WTC11 (cell line): Measurements from ENCODE around the gene PKM. TPM values are rescaled to one million over a fixed set of nuclear protein-coding genes. Genes with fewer than 3 reads are reported as not detected.

Experiments used
- ATAC-seq: fragments of 200-7000 bp; cut with Tn5 transposase; 2 replicates; pipeline ENCODE4 v1.10.0; 2021; ENCODE audit warnings: mild to moderate bottlenecking, moderate library complexity
- CTCF ChIA-PET: fragments of 300-600 bp; sonication (Branson Sonifier 250); formaldehyde crosslinking; loops from one replicate; lab custom pipeline; 2021; ENCODE audit warnings: antibody characterized with exemption; lab: Charles Lee
- POLR2A ChIA-PET: fragments of 350-600 bp; sonication (Branson Sonifier 250); formaldehyde crosslinking; loops from one replicate; lab custom pipeline; 2021; ENCODE audit warnings: antibody characterized with exemption; lab: Charles Lee
- DNase-seq: peaks from one replicate; pipeline ENCODE4 v3.0.0; 2021; ENCODE audit warnings: low spot score
- H3K27ac Mint-ChIP-seq: 2 replicates; pipeline ENCODE4 v1.8.0; 2021; ENCODE audit warnings: mixed read lengths
- H3K27me3 Mint-ChIP-seq: 2 replicates; pipeline ENCODE4 v1.8.0; 2021; ENCODE audit warnings: low read depth, mild to moderate bottlenecking, moderate library complexity, mixed read lengths
- H3K36me3 Mint-ChIP-seq: 2 replicates; pipeline ENCODE4 v1.8.0; 2021; ENCODE audit warnings: mixed read lengths
- H3K4me1 Mint-ChIP-seq: 2 replicates; pipeline ENCODE4 v1.8.0; 2022; ENCODE audit warnings: mixed read lengths
- H3K4me3 Mint-ChIP-seq: 2 replicates; pipeline ENCODE4 v1.8.0; 2021; ENCODE audit warnings: mild to moderate bottlenecking, moderate library complexity, mixed read lengths
- H3K9me3 Mint-ChIP-seq: 2 replicates; pipeline ENCODE4 v1.8.0; 2021; ENCODE audit warnings: mixed read lengths
- FOXK1 ChIP-seq: sonication (generic); formaldehyde crosslinking; IDR thresholded peaks from 2 replicates; pipeline ENCODE4 v1.8.0; 2022; ENCODE audit warnings: mild to moderate bottlenecking, moderate library complexity, missing genetic modification reagents
- JAZF1 ChIP-seq: fragments of 250-450 bp; sonication (Bioruptor Pico); IDR thresholded peaks from 2 replicates; pipeline ENCODE4 v1.9.0; 2021; ENCODE audit warnings: moderate library complexity, mild to moderate bottlenecking, inconsistent platforms
- NR2C2 ChIP-seq: sonication (generic); formaldehyde crosslinking; IDR thresholded peaks from 2 replicates; pipeline ENCODE4 v1.8.0; 2022; ENCODE audit warnings: mild to moderate bottlenecking, missing genetic modification reagents
- NR3C1 ChIP-seq: sonication (generic); formaldehyde crosslinking; conservative IDR thresholded peaks from 2 replicates; pipeline ENCODE4 v1.8.1; 2023; ENCODE audit warnings: low read depth, mild to moderate bottlenecking, missing genetic modification reagents
- ZBTB21 ChIP-seq: sonication (generic); formaldehyde crosslinking; IDR thresholded peaks from 2 replicates; pipeline ENCODE4 v1.8.1; 2023; ENCODE audit warnings: mild to moderate bottlenecking, missing genetic modification reagents, borderline replicate concordance
- ZNF138 ChIP-seq: sonication (generic); formaldehyde crosslinking; conservative IDR thresholded peaks from 2 replicates; pipeline ENCODE4 v1.8.1; 2022; ENCODE audit warnings: mild to moderate bottlenecking, moderate library complexity, missing genetic modification reagents
- ZNF232 ChIP-seq: sonication (generic); formaldehyde crosslinking; IDR thresholded peaks from 2 replicates; pipeline ENCODE4 v1.8.0; 2022; ENCODE audit warnings: mild to moderate bottlenecking, missing genetic modification reagents
- ZNF396 ChIP-seq: fragments of 250-450 bp; sonication (Bioruptor Pico); IDR thresholded peaks from 2 replicates; pipeline ENCODE4 v1.8.0; 2021; ENCODE audit warnings: mild to moderate bottlenecking, moderate library complexity, borderline replicate concordance
- total RNA-seq: library from RNA; stranded (reverse); gene quantifications from 3 replicates; pipeline ENCODE4 v1.2.3, GENCODE V29; 2021
- TF ChIP-seq, protein P1 (sequence below): sonication (generic); formaldehyde crosslinking; IDR thresholded peaks from 2 replicates; pipeline ENCODE4 v1.8.1; 2022; ENCODE audit warnings: mild to moderate bottlenecking, moderate library complexity, missing genetic modification reagents
- TF ChIP-seq, protein P2 (sequence below): sonication (generic); formaldehyde crosslinking; IDR thresholded peaks from 2 replicates; pipeline ENCODE4 v1.8.0; 2023; ENCODE audit warnings: missing genetic modification reagents
- TF ChIP-seq, protein P3 (sequence below): sonication (generic); formaldehyde crosslinking; IDR thresholded peaks from 2 replicates; pipeline ENCODE4 v1.8.1; 2023; ENCODE audit warnings: mild to moderate bottlenecking, missing genetic modification reagents
- TF ChIP-seq, protein P4 (sequence below): sonication (generic); formaldehyde crosslinking; IDR thresholded peaks from 2 replicates; pipeline ENCODE4 v1.8.1; 2023; ENCODE audit warnings: mild to moderate bottlenecking, missing genetic modification reagents, borderline replicate concordance
- TF ChIP-seq, protein P5 (sequence below): sonication (generic); formaldehyde crosslinking; IDR thresholded peaks from 2 replicates; pipeline ENCODE4 v1.8.1; 2022; ENCODE audit warnings: mild to moderate bottlenecking, missing genetic modification reagents, moderate library complexity, borderline replicate concordance

The PKM gene
- total RNA-seq, 1 experiment from 2014 or later = 858 TPM

DNA sequence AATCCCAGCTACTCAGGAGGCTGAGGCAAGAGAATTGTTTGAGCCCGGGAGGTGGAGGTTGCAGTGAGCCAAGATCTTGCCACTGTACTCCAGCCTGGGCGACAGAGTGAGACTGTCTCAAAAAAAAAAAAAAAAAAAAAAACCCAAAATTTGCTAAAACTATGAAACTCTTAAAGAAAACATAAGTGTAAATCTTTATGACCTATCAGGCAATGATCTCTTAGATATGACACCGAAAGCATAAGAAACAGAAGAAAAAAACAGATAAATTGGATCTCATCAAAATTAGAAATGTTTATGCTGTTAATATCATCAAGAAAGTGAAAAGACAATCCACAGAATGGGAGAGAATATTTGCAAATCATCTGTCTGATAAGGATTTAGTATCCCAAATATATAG, 48.7 kb downstream of the PKM start:
- H3K27ac Mint-ChIP-seq = no peak overlapping the region
- ChIA-PET POLR2A (no interaction called here), CTCF (no interaction called here)
- peaks cover 15% of the 10 kb centered on the region for H3K4me1 Mint-ChIP-seq
- ATAC-seq (no peak), DNase-seq (no peak)
- TF ChIP-seq, protein P1, sequence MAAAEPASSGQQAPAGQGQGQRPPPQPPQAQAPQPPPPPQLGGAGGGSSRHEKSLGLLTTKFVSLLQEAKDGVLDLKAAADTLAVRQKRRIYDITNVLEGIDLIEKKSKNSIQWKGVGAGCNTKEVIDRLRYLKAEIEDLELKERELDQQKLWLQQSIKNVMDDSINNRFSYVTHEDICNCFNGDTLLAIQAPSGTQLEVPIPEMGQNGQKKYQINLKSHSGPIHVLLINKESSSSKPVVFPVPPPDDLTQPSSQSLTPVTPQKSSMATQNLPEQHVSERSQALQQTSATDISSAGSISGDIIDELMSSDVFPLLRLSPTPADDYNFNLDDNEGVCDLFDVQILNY (CRISPR knock-in tag) = no peak
- TF ChIP-seq, protein P2, sequence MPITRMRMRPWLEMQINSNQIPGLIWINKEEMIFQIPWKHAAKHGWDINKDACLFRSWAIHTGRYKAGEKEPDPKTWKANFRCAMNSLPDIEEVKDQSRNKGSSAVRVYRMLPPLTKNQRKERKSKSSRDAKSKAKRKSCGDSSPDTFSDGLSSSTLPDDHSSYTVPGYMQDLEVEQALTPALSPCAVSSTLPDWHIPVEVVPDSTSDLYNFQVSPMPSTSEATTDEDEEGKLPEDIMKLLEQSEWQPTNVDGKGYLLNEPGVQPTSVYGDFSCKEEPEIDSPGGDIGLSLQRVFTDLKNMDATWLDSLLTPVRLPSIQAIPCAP = no peak
- TF ChIP-seq, protein P3, sequence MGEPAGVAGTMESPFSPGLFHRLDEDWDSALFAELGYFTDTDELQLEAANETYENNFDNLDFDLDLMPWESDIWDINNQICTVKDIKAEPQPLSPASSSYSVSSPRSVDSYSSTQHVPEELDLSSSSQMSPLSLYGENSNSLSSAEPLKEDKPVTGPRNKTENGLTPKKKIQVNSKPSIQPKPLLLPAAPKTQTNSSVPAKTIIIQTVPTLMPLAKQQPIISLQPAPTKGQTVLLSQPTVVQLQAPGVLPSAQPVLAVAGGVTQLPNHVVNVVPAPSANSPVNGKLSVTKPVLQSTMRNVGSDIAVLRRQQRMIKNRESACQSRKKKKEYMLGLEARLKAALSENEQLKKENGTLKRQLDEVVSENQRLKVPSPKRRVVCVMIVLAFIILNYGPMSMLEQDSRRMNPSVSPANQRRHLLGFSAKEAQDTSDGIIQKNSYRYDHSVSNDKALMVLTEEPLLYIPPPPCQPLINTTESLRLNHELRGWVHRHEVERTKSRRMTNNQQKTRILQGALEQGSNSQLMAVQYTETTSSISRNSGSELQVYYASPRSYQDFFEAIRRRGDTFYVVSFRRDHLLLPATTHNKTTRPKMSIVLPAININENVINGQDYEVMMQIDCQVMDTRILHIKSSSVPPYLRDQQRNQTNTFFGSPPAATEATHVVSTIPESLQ (CRISPR knock-in tag) = no peak
- TF ChIP-seq ZNF138 (no peak), NR3C1 (CRISPR knock-in tag) (no peak), ZNF232 (no peak)
- H3K27me3 Mint-ChIP-seq = peaks cover 19% of the 10 kb centered on the region
- no peak overlapping the region for H3K4me3 Mint-ChIP-seq
- H3K9me3 Mint-ChIP-seq = no peaks in the 10 kb centered on the region
- H3K36me3 Mint-ChIP-seq = no peaks in the 10 kb centered on the region

DNA sequence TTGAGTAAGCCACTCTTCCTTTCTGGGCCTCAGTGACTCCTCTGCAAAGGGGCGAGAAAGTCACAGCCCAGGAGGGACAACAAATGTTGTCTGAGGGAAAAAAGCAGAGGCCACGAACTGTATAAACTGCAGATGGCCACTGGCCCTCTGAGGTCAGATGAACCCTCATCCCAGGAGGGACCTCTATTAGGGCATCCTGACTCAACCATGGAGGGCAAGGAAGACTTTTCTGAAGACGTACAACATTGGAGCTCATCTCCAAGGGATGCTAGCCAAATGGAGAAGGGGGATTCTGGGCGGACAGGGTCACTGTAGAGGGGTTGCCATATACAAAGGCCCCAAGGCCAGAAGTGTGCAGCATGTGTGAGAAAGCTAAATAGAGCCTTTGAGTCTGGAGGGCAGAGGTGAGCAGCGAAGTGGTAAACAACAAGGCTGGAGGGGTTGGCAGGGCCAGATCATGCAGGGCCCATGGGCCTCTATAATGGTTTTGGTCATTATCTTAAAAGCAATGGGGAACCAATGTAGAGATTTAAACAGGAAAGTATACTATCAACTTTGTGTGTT, 50.1 kb downstream of the PKM start:
- peaks cover 19% of the 10 kb centered on the region for H3K27me3 Mint-ChIP-seq
- peaks cover 17% of the 10 kb centered on the region for H3K4me1 Mint-ChIP-seq
- TF ChIP-seq, protein P1 (CRISPR knock-in tag) = no peak
- TF ChIP-seq ZBTB21 (CRISPR knock-in tag) (no peak), FOXK1 (CRISPR knock-in tag) (no peak), JAZF1 (CRISPR knock-in tag) (no peak), ZNF396 (CRISPR knock-in tag) (no peak), NR2C2 (no peak)
- TF ChIP-seq, protein P4, sequence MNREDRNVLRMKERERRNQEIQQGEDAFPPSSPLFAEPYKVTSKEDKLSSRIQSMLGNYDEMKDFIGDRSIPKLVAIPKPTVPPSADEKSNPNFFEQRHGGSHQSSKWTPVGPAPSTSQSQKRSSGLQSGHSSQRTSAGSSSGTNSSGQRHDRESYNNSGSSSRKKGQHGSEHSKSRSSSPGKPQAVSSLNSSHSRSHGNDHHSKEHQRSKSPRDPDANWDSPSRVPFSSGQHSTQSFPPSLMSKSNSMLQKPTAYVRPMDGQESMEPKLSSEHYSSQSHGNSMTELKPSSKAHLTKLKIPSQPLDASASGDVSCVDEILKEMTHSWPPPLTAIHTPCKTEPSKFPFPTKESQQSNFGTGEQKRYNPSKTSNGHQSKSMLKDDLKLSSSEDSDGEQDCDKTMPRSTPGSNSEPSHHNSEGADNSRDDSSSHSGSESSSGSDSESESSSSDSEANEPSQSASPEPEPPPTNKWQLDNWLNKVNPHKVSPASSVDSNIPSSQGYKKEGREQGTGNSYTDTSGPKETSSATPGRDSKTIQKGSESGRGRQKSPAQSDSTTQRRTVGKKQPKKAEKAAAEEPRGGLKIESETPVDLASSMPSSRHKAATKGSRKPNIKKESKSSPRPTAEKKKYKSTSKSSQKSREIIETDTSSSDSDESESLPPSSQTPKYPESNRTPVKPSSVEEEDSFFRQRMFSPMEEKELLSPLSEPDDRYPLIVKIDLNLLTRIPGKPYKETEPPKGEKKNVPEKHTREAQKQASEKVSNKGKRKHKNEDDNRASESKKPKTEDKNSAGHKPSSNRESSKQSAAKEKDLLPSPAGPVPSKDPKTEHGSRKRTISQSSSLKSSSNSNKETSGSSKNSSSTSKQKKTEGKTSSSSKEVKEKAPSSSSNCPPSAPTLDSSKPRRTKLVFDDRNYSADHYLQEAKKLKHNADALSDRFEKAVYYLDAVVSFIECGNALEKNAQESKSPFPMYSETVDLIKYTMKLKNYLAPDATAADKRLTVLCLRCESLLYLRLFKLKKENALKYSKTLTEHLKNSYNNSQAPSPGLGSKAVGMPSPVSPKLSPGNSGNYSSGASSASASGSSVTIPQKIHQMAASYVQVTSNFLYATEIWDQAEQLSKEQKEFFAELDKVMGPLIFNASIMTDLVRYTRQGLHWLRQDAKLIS (CRISPR knock-in tag) = no peak
- TF ChIP-seq, protein P5, sequence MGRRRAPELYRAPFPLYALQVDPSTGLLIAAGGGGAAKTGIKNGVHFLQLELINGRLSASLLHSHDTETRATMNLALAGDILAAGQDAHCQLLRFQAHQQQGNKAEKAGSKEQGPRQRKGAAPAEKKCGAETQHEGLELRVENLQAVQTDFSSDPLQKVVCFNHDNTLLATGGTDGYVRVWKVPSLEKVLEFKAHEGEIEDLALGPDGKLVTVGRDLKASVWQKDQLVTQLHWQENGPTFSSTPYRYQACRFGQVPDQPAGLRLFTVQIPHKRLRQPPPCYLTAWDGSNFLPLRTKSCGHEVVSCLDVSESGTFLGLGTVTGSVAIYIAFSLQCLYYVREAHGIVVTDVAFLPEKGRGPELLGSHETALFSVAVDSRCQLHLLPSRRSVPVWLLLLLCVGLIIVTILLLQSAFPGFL (CRISPR knock-in tag) = no peak
- no peak overlapping the region for H3K4me3 Mint-ChIP-seq
- no peaks in the 10 kb centered on the region for H3K36me3 Mint-ChIP-seq
- CTCF ChIA-PET = interaction anchor here (1.2 kb wide), 1 partner anchor 20 kb away, joined by 5 read pairs; no protein-coding TSS in a partner anchor
- DNase-seq (no peak), ATAC-seq (no peak)
- POLR2A ChIA-PET = no interaction called here
- H3K27ac Mint-ChIP-seq = no peak overlapping the region
- H3K9me3 Mint-ChIP-seq = no peaks in the 10 kb centered on the region
